ENCODE measurements around the gene LYPLA2.

DNA sequence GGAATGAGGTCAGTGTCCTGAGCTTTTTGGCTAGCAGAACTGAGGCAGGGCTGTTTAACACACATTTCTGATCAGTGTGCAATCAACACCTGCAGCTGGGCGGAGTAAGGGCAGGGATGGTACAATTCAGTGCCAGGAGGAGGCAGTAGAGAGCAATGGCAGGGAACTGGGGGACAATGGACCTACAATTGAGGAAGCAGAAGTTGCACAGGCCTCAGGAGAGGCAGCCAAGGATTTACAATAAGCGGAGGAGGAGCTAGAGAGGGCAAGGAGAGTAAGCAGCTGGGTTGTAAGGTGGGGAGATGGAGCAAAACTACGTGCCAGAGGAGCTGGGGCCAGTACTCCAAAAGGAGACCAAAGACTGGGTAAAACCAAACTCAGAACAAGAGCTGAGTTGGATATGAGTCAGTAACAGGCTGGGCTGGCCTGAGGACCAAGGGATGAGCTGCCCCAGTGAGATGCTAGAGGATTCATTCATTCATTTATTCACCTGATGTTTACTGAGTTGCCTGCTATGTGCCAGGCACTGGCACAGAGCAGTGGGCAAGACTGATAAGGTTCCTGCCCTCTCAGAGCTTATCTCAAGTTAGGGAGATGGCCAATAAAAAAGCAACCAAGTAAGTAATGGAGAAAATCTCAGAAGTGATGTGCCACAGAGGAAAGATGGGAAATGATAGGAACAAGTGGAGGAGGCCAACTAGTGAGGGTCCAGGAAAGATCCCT is 20.0 kb downstream of the LYPLA2 start:
- TF ChIP-seq MAX (IDR thresholded peaks at IDR 0.05) (no peak), YY1 (IDR thresholded peaks at IDR 0.05) (no peak), ATF3 (IDR thresholded peaks at IDR 0.05) (no peak), HNF4A (conservative IDR thresholded peaks at IDR 0.05) (no peak), TAF1 (conservative IDR thresholded peaks at IDR 0.05) (no peak), GABPA (IDR thresholded peaks at IDR 0.05 in 1 of 2, conservative IDR thresholded peaks at IDR 0.05 in 1 of 2) (no peak), ZBTB33 (IDR thresholded peaks at IDR 0.05) (no peak)
- TF ChIP-seq, protein P1, sequence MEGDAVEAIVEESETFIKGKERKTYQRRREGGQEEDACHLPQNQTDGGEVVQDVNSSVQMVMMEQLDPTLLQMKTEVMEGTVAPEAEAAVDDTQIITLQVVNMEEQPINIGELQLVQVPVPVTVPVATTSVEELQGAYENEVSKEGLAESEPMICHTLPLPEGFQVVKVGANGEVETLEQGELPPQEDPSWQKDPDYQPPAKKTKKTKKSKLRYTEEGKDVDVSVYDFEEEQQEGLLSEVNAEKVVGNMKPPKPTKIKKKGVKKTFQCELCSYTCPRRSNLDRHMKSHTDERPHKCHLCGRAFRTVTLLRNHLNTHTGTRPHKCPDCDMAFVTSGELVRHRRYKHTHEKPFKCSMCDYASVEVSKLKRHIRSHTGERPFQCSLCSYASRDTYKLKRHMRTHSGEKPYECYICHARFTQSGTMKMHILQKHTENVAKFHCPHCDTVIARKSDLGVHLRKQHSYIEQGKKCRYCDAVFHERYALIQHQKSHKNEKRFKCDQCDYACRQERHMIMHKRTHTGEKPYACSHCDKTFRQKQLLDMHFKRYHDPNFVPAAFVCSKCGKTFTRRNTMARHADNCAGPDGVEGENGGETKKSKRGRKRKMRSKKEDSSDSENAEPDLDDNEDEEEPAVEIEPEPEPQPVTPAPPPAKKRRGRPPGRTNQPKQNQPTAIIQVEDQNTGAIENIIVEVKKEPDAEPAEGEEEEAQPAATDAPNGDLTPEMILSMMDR (IDR thresholded peaks at IDR 0.05; ENCODE audit: low read depth, low read length, missing input control), result peak; percentile 48

Measured in liver (tissue), 3 donors.